ENCODE results near the gene ZFHX3. TPM values are rescaled to one million over a fixed set of nuclear protein-coding genes. Genes with fewer than 3 reads are reported as not detected.

Gene ZFHX3
- total and polyA plus RNA-seq, 9 of the 15 experiments (the other 6 are each of a cell fraction or from before 2014, with no cell fraction given), result 0.01 to 0.23 (median 0.06) TPM; not detected in 4

GRCh38 chr16:73031155-73031866 is 16.6 kb downstream of the ZFHX3 start:
- Histone ChIP-seq H3K79me2 (ENCODE audit: control insufficient read depth, insufficient read depth, low read length) (no peaks in the 10 kb centered on the region), H3K9ac (ENCODE audit: insufficient read depth in 1 of 2, low read depth in 2 of 2, low read length in 2 of 2) (no peak overlapping the region), H3K9me3 (replicated peaks; ENCODE audit: control insufficient read depth, insufficient read depth, low read depth, low read length) (no peaks in the 10 kb centered on the region), H3K4me3 (no peak overlapping the region), H4K20me1 (replicated peaks; ENCODE audit: control insufficient read depth, insufficient read depth, low read length) (no peaks in the 10 kb centered on the region), H3K36me3 (ENCODE audit: control insufficient read depth, insufficient read depth, low read length) (no peaks in the 10 kb centered on the region), H3K4me2 (ENCODE audit: insufficient read depth, low read length) (no peak overlapping the region), H3K27me3 (ENCODE audit: control insufficient read depth in 2 of 2, insufficient read depth in 2 of 2, low read length in 2 of 2) (peaks cover 20 to 56% of the 10 kb centered on the region in 2 experiments), H3K9me1 (ENCODE audit: control insufficient read depth, insufficient read depth, low read length) (no peaks in the 10 kb centered on the region), H2AFZ (ENCODE audit: low read depth, low read length) (no peak overlapping the region), H3K4me1 (replicated peaks in 1 of 2; ENCODE audit: control insufficient read depth in 2 of 2, insufficient read depth in 2 of 2, low read length in 2 of 2) (no peaks in the 10 kb centered on the region), H3K27ac (ENCODE audit: extremely low read depth, low read depth, low read length) (no peak overlapping the region)
- DNase-seq (ENCODE audit: extremely low read depth in 1 of 4, low spot score in 3 of 4) (no peak), ATAC-seq (no peak), FAIRE-seq (no peak)
- 3% methylated on average over 21 of the region's 21 CpGs for WGBS (ENCODE audit: insufficient coverage, low coverage, missing lambda C conversion rate)
- POLR2A ChIA-PET, result no interaction called here
- in situ Hi-C loops (cut with MboI), result no loop called here
- CTCF ChIA-PET (ENCODE audit: low intra/inter-chr PET ratio), result interaction anchor here (0.6 kb wide), 1 partner anchor 141 kb away, joined by 4 read pairs; no protein-coding TSS in a partner anchor
- BruUV-seq (replicated peaks), result no TSS peak
- TF ChIP-seq RAD21 (CRISPR knock-in tag; conservative IDR thresholded peaks at IDR 0.05 in 1 of 2, IDR thresholded peaks at IDR 0.05 in 1 of 2) (0 out of 4 replicates have a peak, but pooled peaks of 1 of the 2 experiments have one; percentile 10), DDX20 (tag; IDR thresholded peaks at IDR 0.05; ENCODE audit: low read depth) (no peak)
- intact Hi-C loops (cut with micrococcal nuclease), result loop anchor here (5.0 kb wide), 1 partner anchor 166 kb away; no protein-coding TSS in a partner anchor

DNA sequence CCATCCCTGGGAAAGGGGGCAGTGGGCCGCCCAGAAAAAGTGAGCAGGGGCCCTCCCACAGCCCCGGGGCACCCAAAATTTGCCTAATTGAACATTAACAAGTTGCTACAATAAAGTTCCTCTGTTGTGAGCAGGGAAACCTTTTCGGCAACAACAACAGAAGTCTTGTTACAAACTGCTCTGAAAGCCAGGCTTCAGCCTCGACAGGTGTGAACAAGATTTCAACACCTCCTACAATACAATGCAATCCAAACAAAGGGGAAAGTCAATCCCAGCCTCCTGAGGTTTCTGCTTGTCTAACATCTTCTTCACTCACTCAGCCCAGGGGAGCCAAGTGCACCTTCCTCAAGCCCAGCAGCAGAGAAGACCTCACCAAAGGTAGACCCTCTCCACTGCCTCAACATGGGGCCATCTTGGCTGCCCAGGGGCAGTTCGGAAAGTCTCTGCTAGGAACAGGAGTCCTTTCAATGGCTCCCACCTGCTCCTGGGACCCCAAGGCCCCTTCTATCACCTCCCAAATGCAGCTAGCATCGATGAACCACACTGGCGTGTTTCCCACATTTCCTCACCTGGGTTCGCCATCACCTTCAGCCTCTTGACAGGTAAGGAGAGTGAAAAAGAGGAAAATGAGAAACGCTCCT is 19.1 kb downstream of the ZFHX3 start:
- ATAC-seq (no peak), FAIRE-seq (no peak), DNase-seq (ENCODE audit: extremely low read depth in 1 of 4, low spot score in 3 of 4) (no peak)
- 0 out of 2 replicates have a peak, but pooled peaks cover 5% of the 10 kb centered on the region for H4K20me1 ChIP-seq (replicated peaks; ENCODE audit: control insufficient read depth, insufficient read depth, low read length)
- ChIA-PET CTCF (ENCODE audit: low intra/inter-chr PET ratio) (no interaction called here), POLR2A (no interaction called here)
- intact Hi-C loops (cut with micrococcal nuclease) (no loop called here), in situ Hi-C loops (cut with MboI) (no loop called here)
- H2AFZ ChIP-seq (ENCODE audit: low read depth, low read length), result no peak overlapping the region
- no peak overlapping the region for H3K4me2 ChIP-seq (ENCODE audit: insufficient read depth, low read length)
- H3K79me2 ChIP-seq (ENCODE audit: control insufficient read depth, insufficient read depth, low read length), result no peaks in the 10 kb centered on the region
- H3K27ac ChIP-seq (ENCODE audit: extremely low read depth, low read depth, low read length), result no peak overlapping the region
- WGBS (ENCODE audit: insufficient coverage, low coverage, missing lambda C conversion rate), result 0% methylated on average over 7 of the region's 9 CpGs
- H3K36me3 ChIP-seq (ENCODE audit: control insufficient read depth, insufficient read depth, low read length), result no peaks in the 10 kb centered on the region
- H3K27me3 ChIP-seq (ENCODE audit: control insufficient read depth in 2 of 2, insufficient read depth in 2 of 2, low read length in 2 of 2), result peaks cover 16 to 60% of the 10 kb centered on the region in 2 experiments
- H3K9me3 ChIP-seq (replicated peaks; ENCODE audit: control insufficient read depth, insufficient read depth, low read depth, low read length), result no peaks in the 10 kb centered on the region
- BruUV-seq (replicated peaks), result no TSS peak
- no peaks in the 10 kb centered on the region for H3K4me1 ChIP-seq (replicated peaks in 1 of 2; ENCODE audit: control insufficient read depth in 2 of 2, insufficient read depth in 2 of 2, low read length in 2 of 2)
- H3K4me3 ChIP-seq, result no peak overlapping the region
- no peak overlapping the region for H3K9ac ChIP-seq (ENCODE audit: insufficient read depth in 1 of 2, low read depth in 2 of 2, low read length in 2 of 2)
- H3K9me1 ChIP-seq (ENCODE audit: control insufficient read depth, insufficient read depth, low read length), result no peaks in the 10 kb centered on the region
- TF ChIP-seq, protein P1, sequence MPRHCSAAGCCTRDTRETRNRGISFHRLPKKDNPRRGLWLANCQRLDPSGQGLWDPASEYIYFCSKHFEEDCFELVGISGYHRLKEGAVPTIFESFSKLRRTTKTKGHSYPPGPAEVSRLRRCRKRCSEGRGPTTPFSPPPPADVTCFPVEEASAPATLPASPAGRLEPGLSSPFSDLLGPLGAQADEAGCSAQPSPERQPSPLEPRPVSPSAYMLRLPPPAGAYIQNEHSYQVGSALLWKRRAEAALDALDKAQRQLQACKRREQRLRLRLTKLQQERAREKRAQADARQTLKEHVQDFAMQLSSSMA (CRISPR knock-in tag; IDR thresholded peaks at IDR 0.05), result no peak

All from K562 (cell line).